MCF 10A (cell line): ENCODE results near the gene FXYD6. TPM values are rescaled to one million over a fixed set of nuclear protein-coding genes. Genes with fewer than 3 reads are reported as not detected.
"Not testable (repeated sequence)": the region's sequence is repeated elsewhere in the genome, so short reads cannot be mapped to it uniquely, and the experiment has no call there.

ENCODE experiments used
- Bru-seq: library from RNA; stranded (reverse); fragments of 400-500 nt; gene quantifications from one replicate; lab custom pipeline; 2021; lab: Mats Ljungman, UMichigan
- BruChase-seq, 2 experiments: library from RNA; stranded (reverse); fragments of 400-500 nt; gene quantifications; one replicate each; lab custom pipeline; 2021; lab: Mats Ljungman, UMichigan
- BruUV-seq: library from RNA; stranded (reverse); fragments of 400-500 nt; replicated peaks from 2 replicates; lab custom pipeline; 2021; lab: Mats Ljungman, UMichigan
- CTCF ChIA-PET: fragments of 300-600 bp; sonication (Branson Sonifier 250); formaldehyde crosslinking; extraction: SDS; loops from one replicate; lab custom pipeline; 2021; ENCODE audit warnings: antibody characterized with exemption, inconsistent platforms; lab: Yijun Ruan, JAX
- POLR2A ChIA-PET: fragments of 300-600, 350-650 bp; sonication (Branson Sonifier 250); formaldehyde crosslinking; extraction: SDS; loops from one replicate; lab custom pipeline; 2020; ENCODE audit warnings: antibody characterized with exemption, inconsistent platforms; lab: Yijun Ruan, JAX
- DNase-seq: peaks from one replicate; pipeline ENCODE4 v3.0.0-alpha.2; 2018; ENCODE audit not compliant: unreplicated experiment
- H3K27ac Mint-ChIP-seq: one replicate; pipeline ENCODE4 v1.8.0; 2022; ENCODE audit warnings: mild to moderate bottlenecking, low read depth, mixed read lengths; ENCODE audit not compliant: unreplicated experiment
- H3K27me3 Mint-ChIP-seq: one replicate; pipeline ENCODE4 v1.8.0; 2022; ENCODE audit warnings: mixed read lengths; ENCODE audit not compliant: insufficient read depth, unreplicated experiment
- H3K36me3 Mint-ChIP-seq: one replicate; pipeline ENCODE4 v1.8.0; 2022; ENCODE audit warnings: mild to moderate bottlenecking, moderate library complexity, mixed read lengths; ENCODE audit not compliant: insufficient read depth, unreplicated experiment
- H3K4me1 Mint-ChIP-seq: one replicate; pipeline ENCODE4 v1.8.0; 2022; ENCODE audit warnings: mixed read lengths; ENCODE audit not compliant: insufficient read depth, unreplicated experiment
- H3K4me3 Mint-ChIP-seq: one replicate; pipeline ENCODE4 v1.8.0; 2022; ENCODE audit warnings: mild to moderate bottlenecking, moderate library complexity, mixed read lengths; ENCODE audit not compliant: unreplicated experiment
- H3K9me3 Mint-ChIP-seq: one replicate; pipeline ENCODE4 v1.8.0; 2022; ENCODE audit warnings: mixed read lengths; ENCODE audit not compliant: unreplicated experiment
- CTCF ChIP-seq: fragments of 200-600 bp; IDR thresholded peaks from one replicate; pipeline ENCODE4 v1.8.0; 2022; ENCODE audit warnings: antibody characterized with exemption, mild to moderate bottlenecking; ENCODE audit not compliant: unreplicated experiment
- intact Hi-C: fragments of 100-400 bp; cut with micrococcal nuclease; formaldehyde crosslinking; loops from 2 replicates; pipeline ENCODE4 v1.14.1; 2022
- long read RNA-seq: library from polyadenylated mRNA; stranded (forward); transcript quantifications from one replicate; pipeline ENCODE4 v2.0.0, GENCODE V29; 2022
- total RNA-seq: library from RNA; stranded (reverse); gene quantifications from 2 replicates; pipeline ENCODE4 v1.2.3, GENCODE V29; 2022

FXYD6 gene, protein sequence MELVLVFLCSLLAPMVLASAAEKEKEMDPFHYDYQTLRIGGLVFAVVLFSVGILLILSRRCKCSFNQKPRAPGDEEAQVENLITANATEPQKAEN
- total RNA-seq = not detected in 2 replicates
- not detected for Bru-seq, nascent RNA
- BruChase-seq, experiment 1, labeled RNA remaining after a 6-hour chase = not detected
- not detected for BruChase-seq, experiment 2, labeled RNA remaining after a 2-hour chase
- long read RNA-seq = 0 reads

DNA sequence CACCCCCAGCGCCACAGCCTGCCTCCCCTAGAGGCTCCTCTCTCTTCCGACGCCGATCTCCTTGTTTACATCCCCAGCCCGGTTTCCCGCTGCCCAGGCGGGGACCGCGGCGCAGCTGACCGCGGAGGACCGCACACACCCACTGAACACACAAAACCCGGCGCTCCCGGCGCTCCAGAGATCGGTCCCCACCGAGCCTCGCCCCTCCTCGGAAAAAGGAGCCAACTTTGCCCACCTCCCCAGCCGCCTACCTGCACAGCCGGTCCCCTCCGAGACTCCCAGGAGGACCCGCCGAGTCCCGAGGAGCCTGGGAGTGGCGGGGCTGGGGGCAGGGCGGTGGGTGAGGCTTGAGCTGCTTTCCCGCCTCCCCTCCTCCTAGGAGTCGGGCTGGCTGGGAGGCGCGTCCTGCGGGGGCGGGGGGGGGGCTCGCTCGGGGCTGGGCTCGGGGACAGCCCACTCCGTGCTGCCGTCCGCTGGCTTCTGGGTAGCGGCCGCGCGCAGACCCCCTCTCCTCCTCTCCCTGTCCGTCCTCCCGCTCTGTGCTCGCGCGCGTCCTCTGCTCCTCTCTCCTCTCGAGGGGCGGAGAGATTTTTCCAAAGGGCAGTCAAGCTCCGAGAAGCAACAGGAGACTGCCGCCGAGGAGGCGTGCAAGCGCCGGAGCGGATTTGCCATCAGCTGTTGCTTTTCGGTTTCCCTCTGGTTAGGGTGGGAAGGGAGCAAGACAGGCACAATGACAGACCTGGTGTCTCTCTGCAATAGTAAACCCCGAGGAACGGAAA, at the start of gene FXYD6:
FXYD6 (minus strand) TSS at position 318 of the 779 bp plus-strand sequence. CDS start 33,882 bp downstream, outside the sequence.
- no peaks in the 10 kb centered on the region for H3K9me3 Mint-ChIP-seq
- no peak within 1 kb of the TSS for H3K27ac Mint-ChIP-seq
- no peak for TF ChIP-seq CTCF
- peaks cover 99% of the 10 kb centered on the region for H3K27me3 Mint-ChIP-seq
- DNase-seq = no peak
- intact Hi-C loops = no loop called here
- no TSS peak for BruUV-seq
- H3K4me3 Mint-ChIP-seq = peak within 1 kb of the TSS; percentile 5
- H3K4me1 Mint-ChIP-seq = no peaks in the 10 kb centered on the region
- ChIA-PET CTCF (interaction anchor here (0.5 to 0.6 kb wide), 2 partner anchors 9 to 22 kb away, joined by 3 read pairs; no protein-coding TSS in a partner anchor), POLR2A (no interaction called here)
- H3K36me3 Mint-ChIP-seq = no peaks in the 10 kb centered on the region

DNA sequence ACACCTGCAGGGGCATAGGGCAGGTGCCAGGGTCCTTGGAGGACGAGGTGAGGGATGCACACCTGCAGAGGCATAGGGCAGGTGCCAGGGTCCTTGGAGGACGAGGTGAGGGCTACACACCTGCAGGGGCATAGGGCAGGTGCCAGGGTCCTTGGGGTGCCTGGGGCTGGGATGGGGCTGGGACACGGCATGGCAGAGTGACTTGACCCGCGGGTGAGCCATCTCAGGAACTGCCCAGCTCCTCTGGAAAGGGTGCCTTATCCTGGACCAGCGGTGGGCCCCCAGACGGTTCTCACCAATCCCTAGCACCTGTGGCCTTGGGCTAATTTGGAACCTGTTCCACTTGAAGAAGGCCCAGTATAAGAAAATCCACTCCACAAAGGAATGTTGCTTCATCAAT, 49.7 kb upstream of the FXYD6 start:
- POLR2A ChIA-PET, H3K4me3 Mint-ChIP-seq, intact Hi-C loops, H3K4me1 Mint-ChIP-seq, H3K27ac Mint-ChIP-seq, H3K9me3 Mint-ChIP-seq, BruUV-seq, H3K36me3 Mint-ChIP-seq, DNase-seq: not testable (repeated sequence)
- peaks cover 46% of the 10 kb centered on the region for H3K27me3 Mint-ChIP-seq
- CTCF ChIA-PET = interaction anchor here (0.7 kb wide), 1 partner anchor 20 kb away, joined by 3 read pairs; no protein-coding TSS in a partner anchor

- ChIA-PET CTCF (no interaction called here), POLR2A (no interaction called here)
- no peak overlapping the region for H3K4me3 Mint-ChIP-seq
- H3K4me1 Mint-ChIP-seq = no peaks in the 10 kb centered on the region
- DNase-seq = no peak
- TF ChIP-seq CTCF = no peak
- intact Hi-C loops = no loop called here
- no peak overlapping the region for H3K27ac Mint-ChIP-seq
- H3K27me3 Mint-ChIP-seq = peaks cover 40% of the 10 kb centered on the region
- no TSS peak for BruUV-seq
- H3K9me3 Mint-ChIP-seq = no peaks in the 10 kb centered on the region
- H3K36me3 Mint-ChIP-seq = no peaks in the 10 kb centered on the region
Observed at GRCh38 chr11:117925198-117925925, 48.9 kb upstream of the FXYD6 start.

- no peak for DNase-seq
- H3K27me3 Mint-ChIP-seq = peaks cover 34% of the 10 kb centered on the region
- H3K4me1 Mint-ChIP-seq = no peaks in the 10 kb centered on the region
- no peaks in the 10 kb centered on the region for H3K9me3 Mint-ChIP-seq
- intact Hi-C loops = no loop called here
- CTCF ChIA-PET = no interaction called here
- no peak for TF ChIP-seq CTCF
- POLR2A ChIA-PET = no interaction called here
- BruUV-seq = no TSS peak
- no peak overlapping the region for H3K4me3 Mint-ChIP-seq
- no peaks in the 10 kb centered on the region for H3K36me3 Mint-ChIP-seq
- no peak overlapping the region for H3K27ac Mint-ChIP-seq
Observed at GRCh38 chr11:117924631-117925170, 48.2 kb upstream of the FXYD6 start.
